Adipose tissue (tissue), 3 donors: ENCODE measurements around the gene GNAI2. TPM values are rescaled to one million over a fixed set of nuclear protein-coding genes. Genes with fewer than 3 reads are reported as not detected.
"Not testable (repeated sequence)": the region's sequence is repeated elsewhere in the genome, so short reads cannot be mapped to it uniquely, and the experiment has no call there.

Experiments
- H3K27ac ChIP-seq: one replicate; pipeline ENCODE4 v1.5.1; 2013; ENCODE audit warnings: low read depth, low read length
- WGBS, 3 donors: extraction: QIAGEN DNeasy Blood & Tissue Kit; methylation state at CpG; one replicate each; pipeline ENCODE4 v1.1.7; 2013; 5-methylcytosine and 5-hydroxymethylcytosine counted together
- polyA plus RNA-seq, 3 donors: library from polyadenylated mRNA; stranded (reverse); fragments of 200-250 nt; gene quantifications; one replicate each; pipeline ENCODE4 v1.2.3, GENCODE V29; 2013
- donor health status: healthy with polysubstance abuse.
- donor health status: Bipolar disorder and iron deficiency.
- donor health status: healthy.

Gene GNAI2
- polyA plus RNA-seq, 3 donors = 53.4 to 242 (median 211) TPM

DNA sequence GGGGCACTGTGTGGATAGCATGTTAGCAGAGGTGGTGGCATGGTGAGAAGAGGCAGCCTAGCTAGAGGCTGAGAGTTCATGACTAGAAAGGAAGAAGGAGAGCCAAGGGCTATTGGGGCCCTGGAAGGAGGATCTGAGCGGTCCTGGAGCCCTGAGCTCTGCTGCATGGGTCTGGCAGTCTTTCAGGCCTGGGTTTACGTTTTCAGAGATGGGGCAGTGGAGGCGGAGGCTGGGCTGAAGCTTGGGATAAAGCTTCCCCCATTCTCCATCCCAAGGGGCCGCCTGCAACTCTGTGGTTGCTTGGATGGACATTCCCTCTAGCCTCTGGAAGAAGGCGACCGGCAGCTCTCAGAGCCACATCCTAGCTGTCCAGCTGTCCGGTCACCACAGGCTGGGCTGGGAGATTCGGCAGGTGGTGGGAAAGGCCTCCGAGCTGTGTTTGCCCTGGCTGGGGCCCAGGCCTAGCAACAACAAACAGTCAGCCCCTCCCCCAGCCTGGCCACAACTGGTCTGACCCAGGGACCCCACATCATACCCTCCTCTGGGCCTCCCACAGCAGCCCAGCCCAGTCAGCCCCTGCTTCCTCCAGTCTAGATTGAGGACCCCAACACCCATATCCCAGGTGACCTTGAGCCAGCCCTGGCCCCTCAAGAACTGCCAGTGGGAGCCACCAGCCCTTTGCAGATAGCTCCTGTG is 32.7 kb upstream of the GNAI2 start:
- WGBS, 3 donors = 37 to 86% (median 82%) methylated on average over 9 of the region's 9 CpGs
- no peak overlapping the region for H3K27ac ChIP-seq

DNA sequence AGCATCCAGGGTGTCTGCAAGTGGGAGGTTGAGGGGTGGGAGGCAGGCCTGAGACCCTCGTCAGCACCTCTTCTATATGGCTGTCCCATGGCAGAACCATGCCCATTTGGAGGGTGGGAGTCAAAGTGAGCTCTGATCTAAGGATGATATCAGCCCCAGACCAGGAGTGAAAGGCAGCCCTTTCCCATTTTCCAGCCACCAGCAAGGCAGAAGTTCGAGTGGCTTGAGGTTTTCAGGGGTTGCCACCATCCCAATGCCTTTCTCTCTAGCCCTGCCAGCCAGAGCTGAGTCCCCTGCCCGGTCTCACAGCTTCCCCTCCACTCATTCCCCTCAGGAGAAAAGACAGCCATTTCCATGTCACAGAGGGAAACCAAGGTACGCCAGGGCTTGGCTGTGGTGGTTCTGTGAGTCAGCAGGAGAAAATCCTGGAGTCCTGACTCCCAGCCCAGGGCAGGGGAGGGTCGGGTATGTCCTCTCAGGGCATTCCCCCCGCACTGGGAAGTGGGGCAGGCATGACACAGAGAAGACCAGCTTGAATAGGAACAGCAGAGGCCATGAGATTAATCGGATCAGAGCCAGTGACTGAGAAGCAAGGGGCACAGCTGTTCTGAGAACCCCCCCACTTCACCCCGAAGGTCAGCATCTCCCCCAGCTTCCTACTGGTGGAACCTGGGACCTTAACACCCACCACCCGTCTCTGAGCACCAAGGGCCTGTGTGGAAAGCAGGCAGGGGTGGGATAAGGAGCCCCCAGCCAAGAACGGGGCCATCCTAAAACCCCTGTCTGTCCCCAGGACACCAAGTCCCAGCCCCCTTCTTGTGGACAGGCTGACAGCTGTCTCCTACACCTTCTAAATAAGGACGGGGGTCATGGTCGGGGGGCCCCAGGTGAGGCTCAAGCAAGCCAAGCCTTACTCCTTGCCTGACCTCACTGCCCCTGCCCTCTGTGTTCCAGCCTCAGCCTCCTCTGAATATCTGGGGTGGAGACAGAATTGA is 31.9 kb upstream of the GNAI2 start:
- 53 to 75% (median 73%) methylated on average over 12 of the region's 12 CpGs for WGBS, 3 donors
- H3K27ac ChIP-seq = no peak overlapping the region

DNA sequence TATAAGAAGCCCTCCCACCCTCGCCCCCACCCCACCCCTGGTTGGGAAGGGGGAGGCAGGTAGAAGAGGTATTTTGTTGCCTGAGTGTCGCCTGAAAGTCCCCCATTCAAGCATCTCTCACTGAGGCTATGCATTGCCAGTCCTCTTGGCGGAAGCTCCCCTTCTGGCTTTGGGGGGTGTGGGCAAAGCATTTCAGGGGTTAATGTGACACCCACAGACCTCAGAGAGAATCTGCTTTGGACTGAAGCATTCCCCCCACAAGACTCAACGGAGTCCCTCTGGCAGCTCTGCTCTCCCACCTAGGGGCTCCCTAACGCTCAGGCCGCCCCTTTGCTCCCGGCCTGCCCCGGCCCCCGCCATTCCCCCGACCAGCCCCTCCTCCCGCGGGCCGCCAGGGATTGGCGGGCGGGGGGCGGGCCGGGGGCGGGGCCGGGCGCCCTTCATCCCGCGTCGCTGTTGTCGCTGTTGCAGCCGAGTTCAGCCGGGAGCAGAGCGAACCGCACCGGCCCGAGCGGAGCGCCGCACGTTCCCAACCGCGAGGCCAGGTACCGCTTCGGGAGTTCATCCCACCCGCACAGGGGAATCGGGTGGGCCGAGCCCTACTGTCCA is 31.1 kb upstream of the GNAI2 start, which contains the start of gene SLC38A3:
SLC38A3 (plus strand) TSS at position 468 of the 609 bp plus-strand sequence. CDS start 8,929 bp downstream, outside the sequence.
- WGBS, 3 donors = 4 to 6% (median 5%) methylated on average over 27 to 41 of the region's 41 CpGs
- no peak within 1 kb of the TSS for H3K27ac ChIP-seq

DNA sequence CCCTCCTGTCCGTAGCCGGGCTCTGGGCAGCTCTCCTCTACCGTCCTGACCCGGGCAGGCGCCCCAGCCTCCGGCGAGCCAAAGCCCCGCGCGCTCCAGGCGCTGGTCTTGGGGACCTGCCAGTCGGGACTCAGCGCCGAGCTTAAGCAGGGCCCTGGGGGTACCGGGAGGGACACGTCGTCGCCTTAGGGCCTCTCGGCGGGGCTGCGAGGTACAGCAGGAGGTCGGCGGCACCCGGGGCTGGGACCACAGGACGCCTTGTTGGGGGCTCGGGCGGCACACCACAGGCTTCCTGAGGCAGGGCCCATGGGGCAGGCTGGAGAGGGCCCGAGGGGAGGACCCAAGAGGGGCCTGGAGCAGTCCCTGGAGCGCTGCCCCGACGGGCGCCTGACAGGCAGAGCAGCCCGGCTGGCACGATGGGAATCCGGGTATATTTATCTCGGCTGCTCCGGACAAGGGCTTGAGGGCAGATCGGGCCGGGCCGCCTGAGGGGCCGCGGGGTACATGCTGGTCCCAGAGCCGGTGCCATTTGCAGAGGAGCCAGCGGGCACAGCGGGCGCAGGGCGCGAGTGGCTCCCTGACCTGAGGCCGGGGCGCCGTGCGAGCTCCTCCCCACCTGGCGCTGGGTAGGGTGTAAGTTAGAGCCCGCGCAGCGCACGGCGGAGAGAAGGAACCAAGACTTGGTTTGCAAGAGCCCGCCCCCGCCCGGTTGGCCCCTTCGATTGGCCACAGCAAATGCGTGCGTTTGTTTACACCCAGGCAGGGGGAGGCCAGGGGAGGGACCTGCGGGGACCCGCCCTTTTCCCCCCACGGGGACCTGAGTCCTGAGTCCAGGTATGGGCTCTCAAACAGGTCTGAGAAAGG is 30.4 kb upstream of the GNAI2 start:
- 4 to 11% (median 8%) methylated on average over 64 to 67 of the region's 67 CpGs for WGBS, 3 donors
- H3K27ac ChIP-seq = no peak overlapping the region

DNA sequence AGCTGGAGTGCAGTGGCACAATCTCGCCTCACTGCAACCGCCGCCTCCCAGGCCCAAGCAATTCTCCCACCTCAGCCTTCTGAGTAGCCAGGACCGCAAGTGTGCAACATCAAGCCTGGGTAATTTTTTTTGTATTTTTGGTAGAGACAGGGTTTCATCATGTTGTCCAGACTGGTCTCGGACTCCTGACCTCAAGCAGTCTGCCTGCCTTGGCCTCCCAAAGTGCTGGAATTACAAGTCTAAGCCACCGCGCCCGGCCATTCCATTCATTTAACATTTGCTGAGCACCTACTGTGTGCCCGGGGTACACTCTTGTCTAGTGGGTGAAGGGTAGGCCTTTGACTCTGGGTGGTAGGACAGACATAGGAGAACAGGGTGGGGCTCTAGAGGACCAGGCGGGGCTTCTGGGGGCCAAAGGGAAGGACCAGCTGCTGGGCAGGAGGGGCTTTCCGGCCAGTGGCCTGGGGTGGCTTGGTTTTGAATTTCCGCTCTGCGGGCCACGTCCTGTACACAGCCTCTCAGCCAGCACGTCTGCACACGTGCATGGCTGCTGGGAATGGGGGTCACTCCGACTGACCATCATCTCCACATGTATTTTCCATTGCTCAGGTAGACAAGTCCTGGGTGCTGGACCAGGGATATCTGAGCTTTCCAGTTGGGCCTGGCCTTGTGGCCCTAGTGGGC is 28.5 kb upstream of the GNAI2 start:
- 93 to 95% (median 94%) methylated on average over 17 of the region's 17 CpGs for WGBS, 3 donors

DNA sequence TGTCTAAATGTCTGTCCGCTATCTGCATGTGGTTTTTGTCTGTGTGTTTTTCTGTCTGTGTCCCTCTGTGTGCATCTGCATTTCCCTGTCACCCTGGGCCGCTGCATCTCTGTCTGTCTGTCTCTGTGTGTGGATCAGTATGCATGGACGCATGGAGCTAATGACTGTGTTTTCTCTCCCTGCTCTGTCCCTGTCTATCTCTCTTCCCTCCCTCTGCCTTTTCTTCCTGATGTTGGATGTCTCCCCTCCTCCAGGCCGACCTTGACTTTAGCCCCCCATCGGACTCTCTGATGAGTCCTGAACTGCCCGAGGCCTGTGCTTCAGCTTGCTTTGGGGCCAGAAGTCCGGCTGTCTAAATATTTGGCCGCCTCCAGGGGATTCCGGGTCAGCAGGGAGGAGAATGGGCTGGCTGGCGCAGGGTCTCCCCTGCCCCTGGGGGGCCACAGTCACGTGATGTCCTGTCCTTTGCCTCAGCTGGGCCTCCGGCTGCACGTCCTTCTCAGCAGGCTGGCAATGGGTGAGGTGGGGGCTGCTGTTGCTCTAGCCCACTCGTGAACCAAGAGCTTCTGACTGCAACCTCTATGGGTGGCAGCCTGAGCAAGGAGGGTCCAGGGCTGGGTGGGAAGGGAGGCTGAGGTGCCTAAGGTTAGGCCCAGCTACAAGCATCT is 27.2 kb upstream of the GNAI2 start:
- whole genome bisulfite sequencing, 3 donors = 59 to 78% (median 77%) methylated on average over 14 of the region's 14 CpGs

More for the DNA sequence above, 28.5 kb upstream of the GNAI2 start:
- H3K27ac ChIP-seq = no peak overlapping the region

DNA sequence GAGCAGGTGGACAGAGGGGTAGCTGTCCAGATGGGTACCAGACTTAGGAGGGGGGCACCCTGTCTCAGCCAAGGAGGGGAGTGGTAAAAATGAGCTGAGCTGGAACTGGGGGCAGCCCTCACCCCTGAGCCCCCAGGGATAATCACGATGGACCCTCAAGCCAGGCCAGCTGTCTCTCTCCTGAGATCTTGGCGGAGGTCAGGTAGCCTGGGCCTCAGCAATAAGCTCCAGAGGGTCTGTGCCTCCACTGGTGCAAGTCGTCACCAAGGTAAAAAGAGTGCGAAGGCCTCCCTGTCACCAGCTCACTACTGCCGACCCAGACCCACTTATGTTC is 25.9 kb upstream of the GNAI2 start:
- 60 to 91% (median 89%) methylated on average over 5 of the region's 5 CpGs for WGBS, 3 donors

More for the DNA sequence above, 27.2 kb upstream of the GNAI2 start:
- no peak overlapping the region for H3K27ac ChIP-seq

DNA sequence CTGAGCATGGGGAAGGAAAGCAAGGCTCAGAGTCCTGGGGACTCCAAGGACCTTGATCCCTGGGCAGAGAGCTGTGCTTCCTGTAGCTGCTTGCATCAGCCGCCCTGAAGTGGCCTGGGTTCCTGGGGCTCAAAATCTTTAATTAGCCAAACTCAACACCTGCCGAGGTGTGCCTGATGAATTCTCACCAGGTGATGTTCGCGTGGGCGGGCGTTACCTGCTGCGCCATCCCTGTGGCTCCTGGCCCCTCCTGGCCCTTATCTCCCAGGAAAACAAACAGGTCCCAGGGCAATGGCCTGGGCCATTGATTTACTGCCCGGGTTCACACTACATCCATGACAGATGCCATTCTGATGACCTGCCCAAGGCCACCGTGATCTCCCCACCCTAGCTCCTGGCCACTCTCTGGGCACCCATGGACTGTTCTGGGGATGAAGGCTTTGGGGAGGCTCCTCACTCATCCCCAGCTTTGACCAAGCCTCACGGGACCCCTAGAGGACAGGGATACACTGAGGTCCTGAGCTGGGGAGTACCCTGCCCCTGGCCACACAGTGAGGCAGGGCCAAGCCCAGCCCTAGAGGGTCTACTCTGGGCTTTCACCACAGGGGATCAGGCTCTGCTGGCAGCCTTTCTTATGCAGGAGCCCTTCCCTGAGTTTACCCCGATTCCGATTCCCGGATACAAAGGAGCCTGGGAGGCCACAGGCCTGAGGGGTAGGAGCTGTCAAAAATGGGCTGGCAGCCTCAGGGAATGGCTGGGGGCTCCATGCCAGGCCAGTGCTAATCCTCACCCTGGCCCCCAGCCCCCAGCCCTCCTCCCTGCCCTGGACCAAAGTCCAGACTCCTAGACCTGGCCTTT is 25.3 kb upstream of the GNAI2 start:
- H3K27ac ChIP-seq = no peak overlapping the region
- 40 to 91% (median 82%) methylated on average over 13 of the region's 13 CpGs for WGBS, 3 donors

More for the DNA sequence above, 25.9 kb upstream of the GNAI2 start:
- no peak overlapping the region for H3K27ac ChIP-seq

DNA sequence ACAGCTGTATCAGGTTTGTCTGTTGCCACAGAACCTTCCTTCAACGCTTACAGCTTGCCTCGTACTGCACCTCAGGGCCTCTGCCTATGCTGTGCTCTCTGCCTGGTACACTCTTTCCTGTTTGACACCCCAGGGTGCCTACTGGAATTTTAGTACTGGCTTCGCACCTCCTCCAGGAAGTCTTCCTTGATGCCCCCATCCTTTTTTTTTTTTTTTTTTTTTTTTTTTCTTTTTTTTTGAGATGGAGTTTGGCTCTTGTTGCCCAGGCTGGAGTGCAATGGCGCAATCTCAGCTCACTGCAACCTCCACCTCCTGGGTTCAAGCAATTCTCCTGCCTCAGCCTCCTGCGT is 24.7 kb upstream of the GNAI2 start:
- 79 to 96% (median 94%) methylated on average over 5 of the region's 5 CpGs for WGBS, 3 donors

DNA sequence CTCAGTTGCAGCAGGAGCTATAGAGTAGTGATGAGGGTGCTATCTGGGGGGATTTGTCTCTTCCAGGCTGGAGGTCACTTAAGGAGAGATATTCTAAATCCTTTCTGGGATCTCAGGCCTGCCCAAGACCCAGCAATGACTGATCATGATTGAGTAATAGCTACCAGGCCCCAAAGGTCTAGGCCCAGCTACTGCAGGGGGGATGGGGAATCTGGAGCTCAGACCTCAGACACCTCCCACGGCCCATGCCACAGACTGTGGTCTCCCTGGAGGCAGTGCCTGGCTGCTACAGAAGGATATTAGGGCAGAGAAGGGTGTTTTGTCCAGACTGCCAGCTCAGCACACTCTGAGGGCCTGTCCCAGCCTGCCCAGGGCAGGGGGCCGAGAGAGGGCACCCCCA is 24.1 kb upstream of the GNAI2 start:
- 52 to 65% (median 64%) methylated on average over 2 of the region's 2 CpGs for WGBS, 3 donors
- no peak overlapping the region for H3K27ac ChIP-seq

More for the DNA sequence above, 24.7 kb upstream of the GNAI2 start:
- H3K27ac ChIP-seq = not testable (repeated sequence)

DNA sequence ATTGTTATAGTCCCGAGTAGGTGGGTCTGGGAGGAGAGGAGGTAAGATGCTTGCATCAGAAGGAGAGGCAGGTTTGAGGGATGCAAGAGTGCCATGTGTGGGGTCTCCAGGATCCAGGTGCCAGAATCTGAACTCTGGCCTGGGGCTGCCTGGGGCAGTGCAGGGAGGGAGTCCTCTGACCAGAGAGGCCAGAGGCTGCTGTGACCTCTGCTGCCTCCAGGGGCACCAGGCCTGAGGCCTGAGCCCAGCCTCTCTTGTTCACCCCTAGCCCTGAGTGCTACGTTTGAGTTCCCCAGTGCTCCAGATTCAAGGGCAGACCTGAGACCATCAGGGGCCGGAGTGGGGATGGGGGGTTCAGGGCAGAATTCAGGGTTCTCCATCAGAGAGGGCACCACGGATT is 23.5 kb upstream of the GNAI2 start:
- 73 to 83% (median 77%) methylated on average over 4 of the region's 4 CpGs for WGBS, 3 donors
- no peak overlapping the region for H3K27ac ChIP-seq

DNA sequence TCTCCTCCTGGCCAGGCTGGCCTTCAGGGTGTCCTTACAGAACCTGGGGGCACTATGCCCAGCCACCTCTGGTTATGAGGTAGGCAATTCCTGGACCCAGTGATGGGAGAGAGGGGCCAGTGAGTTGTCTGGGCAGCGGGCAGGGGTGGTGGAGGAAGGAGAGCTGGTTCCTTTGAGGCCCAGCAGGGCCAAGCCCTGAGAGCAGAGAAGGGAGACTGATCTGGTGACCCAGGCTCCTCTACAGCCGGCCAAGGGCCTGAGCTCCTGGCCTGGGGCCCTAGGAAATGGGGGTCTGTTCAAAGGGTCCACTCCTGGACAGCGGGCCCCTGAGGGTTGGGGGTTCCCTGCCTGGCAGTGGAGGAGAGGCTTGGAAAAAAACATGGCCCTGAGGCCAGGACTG is 23.0 kb upstream of the GNAI2 start:
- 86 to 92% (median 87%) methylated on average over 3 of the region's 3 CpGs for WGBS, 3 donors

DNA sequence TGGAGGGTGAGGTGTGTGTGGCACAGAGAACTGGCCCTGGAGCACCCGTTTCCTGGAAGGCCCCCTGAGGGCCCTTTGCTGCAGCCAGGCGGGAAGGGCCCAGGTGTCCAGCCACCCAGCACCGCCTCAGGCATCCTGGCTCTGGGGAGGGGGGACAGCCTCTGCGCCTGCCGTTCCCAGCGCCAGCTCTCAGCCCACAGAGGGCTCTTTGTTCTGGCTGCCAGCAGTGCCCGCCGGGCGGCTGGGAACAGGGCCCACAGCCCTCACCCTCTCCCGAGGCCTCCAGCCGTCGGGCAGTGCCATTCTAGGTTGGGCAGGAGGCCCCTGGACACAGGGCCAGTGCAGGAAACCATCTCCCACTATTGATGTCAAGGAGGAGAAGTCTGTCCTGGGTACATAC is 22.6 kb upstream of the GNAI2 start:
- no peak overlapping the region for H3K27ac ChIP-seq
- 44 to 81% (median 73%) methylated on average over 12 of the region's 12 CpGs for WGBS, 3 donors

More for the DNA sequence above, 23.0 kb upstream of the GNAI2 start:
- no peak overlapping the region for H3K27ac ChIP-seq

DNA sequence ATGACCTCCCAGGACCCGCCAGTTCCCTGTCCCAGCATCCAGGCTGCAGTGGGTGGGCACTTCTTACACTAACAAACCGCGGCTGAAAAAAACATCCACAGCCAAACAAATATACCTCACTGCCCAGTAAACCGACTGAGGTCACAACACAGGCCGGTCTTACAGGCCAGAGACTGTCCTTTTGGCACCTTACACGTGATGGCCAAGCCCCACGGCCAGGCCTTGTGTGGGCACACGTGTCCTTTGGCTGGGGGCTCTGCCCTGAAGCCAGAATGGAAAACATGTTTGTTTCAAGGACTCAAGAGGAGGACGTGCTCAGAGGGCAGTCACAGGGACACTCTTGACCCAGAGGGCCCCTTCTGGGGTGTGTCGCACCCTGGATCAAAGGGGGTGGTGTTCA is 21.2 kb upstream of the GNAI2 start:
- WGBS, 3 donors = 71 to 87% (median 82%) methylated on average over 10 of the region's 10 CpGs
- no peak overlapping the region for H3K27ac ChIP-seq

DNA sequence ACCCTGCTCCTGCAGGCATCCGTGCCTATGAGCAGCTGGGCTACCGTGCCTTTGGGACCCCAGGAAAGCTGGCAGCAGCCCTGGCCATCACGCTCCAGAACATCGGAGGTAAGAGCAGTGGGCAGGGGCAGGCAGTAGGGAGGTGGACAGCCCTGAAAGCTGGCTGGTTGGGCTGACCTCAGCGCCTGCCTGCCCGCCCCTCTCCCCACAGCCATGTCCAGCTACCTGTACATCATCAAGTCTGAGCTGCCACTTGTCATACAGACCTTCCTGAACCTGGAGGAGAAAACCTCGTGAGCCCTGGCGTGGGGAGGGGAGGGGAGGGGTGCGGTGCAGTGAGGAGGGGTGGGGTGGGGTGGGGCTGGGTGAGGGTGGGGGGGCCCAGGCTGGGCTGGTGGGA is 20.5 kb upstream of the GNAI2 start:
- no peak overlapping the region for H3K27ac ChIP-seq
- 72 to 85% (median 79%) methylated on average over 7 to 9 of the region's 9 CpGs for WGBS, 3 donors

DNA sequence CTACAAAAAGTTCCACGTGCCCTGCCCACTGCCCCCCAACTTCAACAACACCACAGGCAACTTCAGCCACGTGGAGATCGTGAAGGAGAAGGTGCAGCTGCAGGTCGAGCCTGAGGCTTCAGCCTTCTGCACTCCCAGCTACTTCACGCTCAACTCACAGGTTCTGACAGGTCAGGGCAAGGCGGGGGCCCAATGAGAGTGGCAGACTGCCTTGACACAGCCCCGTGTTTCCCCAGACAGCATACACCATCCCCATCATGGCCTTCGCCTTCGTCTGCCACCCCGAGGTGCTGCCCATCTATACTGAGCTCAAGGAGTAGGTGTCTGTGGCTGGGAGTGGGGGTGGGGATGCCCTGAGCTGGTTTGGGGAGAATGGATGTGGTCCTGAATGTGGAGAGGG is 18.3 kb upstream of the GNAI2 start:
- WGBS, 3 donors = 78 to 84% (median 79%) methylated on average over 10 of the region's 10 CpGs
- no peak overlapping the region for H3K27ac ChIP-seq
